Kidney epithelial cell (primary cell): ENCODE measurements around the gene PNMA1. TPM values are rescaled to one million over a fixed set of nuclear protein-coding genes. Genes with fewer than 3 reads are reported as not detected.

Experiments
- DNase-seq: peaks from one replicate; pipeline ENCODE4 v3.0.0-alpha.2; 2010; ENCODE audit warnings: low read depth
- H3K27me3 ChIP-seq: 2 replicates; pipeline ENCODE4 v1.6.0; 2011; ENCODE audit warnings: low read length; ENCODE audit not compliant: control insufficient read depth, insufficient read depth
- H3K36me3 ChIP-seq: 2 replicates; pipeline ENCODE4 v1.5.1; 2011; ENCODE audit warnings: low read length; ENCODE audit not compliant: control insufficient read depth, insufficient read depth
- H3K4me3 ChIP-seq: 2 replicates; pipeline ENCODE4 v1.5.1; 2011; ENCODE audit warnings: low read depth, mild to moderate bottlenecking, control low read depth, low read length
- total RNA-seq: library from RNA; depleted of rRNA; stranded (reverse); fragments of >200 nt; gene quantifications from 2 replicates; pipeline ENCODE4 v1.2.3, GENCODE V29; 2015
- TF ChIP-seq, protein P1 (sequence below): IDR thresholded peaks from 2 replicates; pipeline ENCODE4 v1.5.1; 2011; ENCODE audit warnings: mild to moderate bottlenecking, moderate library complexity, low read length, control low read depth, inconsistent platforms; ENCODE audit not compliant: insufficient read depth, poor library complexity, severe bottlenecking

The PNMA1 gene
- total RNA-seq, 1 donor from 2014 or later, result 31.0 TPM

- Histone ChIP-seq H3K36me3 (peaks cover 4% of the 10 kb centered on the region), H3K4me3 (no peak overlapping the region), H3K27me3 (no peaks in the 10 kb centered on the region)
- DNase-seq, result no peak
- TF ChIP-seq, protein P1, sequence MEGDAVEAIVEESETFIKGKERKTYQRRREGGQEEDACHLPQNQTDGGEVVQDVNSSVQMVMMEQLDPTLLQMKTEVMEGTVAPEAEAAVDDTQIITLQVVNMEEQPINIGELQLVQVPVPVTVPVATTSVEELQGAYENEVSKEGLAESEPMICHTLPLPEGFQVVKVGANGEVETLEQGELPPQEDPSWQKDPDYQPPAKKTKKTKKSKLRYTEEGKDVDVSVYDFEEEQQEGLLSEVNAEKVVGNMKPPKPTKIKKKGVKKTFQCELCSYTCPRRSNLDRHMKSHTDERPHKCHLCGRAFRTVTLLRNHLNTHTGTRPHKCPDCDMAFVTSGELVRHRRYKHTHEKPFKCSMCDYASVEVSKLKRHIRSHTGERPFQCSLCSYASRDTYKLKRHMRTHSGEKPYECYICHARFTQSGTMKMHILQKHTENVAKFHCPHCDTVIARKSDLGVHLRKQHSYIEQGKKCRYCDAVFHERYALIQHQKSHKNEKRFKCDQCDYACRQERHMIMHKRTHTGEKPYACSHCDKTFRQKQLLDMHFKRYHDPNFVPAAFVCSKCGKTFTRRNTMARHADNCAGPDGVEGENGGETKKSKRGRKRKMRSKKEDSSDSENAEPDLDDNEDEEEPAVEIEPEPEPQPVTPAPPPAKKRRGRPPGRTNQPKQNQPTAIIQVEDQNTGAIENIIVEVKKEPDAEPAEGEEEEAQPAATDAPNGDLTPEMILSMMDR, result no peak
These were observed 3.1 kb upstream of the PNMA1 start for GRCh38 chr14:73717266-73717665.

DNA sequence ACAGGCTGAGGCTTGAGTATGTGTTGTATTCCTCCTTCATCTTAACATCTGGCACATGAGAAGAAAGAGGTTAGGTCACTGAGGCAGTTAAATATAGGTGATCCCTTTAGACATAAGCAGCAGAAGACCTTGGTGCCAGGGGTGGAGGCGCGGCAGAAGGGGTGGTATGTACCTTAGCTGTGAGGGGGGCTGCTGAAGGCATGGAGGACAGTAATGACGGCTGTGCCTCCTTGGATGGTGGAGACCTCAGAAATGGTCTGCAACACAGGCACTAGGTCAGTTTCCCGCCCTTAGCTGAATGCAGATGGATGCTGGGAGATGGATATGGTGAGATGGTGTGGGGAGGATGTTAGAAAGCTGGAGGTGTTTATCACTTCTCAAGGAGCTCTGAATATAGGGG lies 1.5 kb upstream of the PNMA1 start:
- no peak overlapping the region for H3K4me3 ChIP-seq
- no peaks in the 10 kb centered on the region for H3K27me3 ChIP-seq
- no peak for DNase-seq
- TF ChIP-seq, protein P1, result no peak
- H3K36me3 ChIP-seq, result peaks cover 4% of the 10 kb centered on the region

DNA sequence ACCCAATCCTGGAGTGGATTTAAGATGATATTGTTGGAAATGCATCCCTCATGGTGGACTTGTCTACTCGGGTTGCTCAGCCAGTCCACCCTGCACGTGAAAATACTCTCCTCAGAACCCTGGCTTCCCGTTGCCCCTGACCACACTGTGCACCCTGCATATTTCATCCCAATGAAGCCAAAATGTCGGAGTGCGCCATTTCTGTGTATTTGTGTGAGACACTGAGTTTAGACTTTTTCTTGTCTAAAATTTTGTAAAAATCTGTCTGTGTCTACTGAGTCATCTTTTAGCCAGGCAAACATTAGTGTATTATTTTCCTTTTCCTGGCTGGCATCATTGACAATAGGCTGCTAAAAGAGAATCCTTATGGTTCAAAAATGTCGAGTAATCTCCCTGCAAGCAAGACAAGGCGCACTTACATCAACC lies 485 bp upstream of the PNMA1 start:
- H3K4me3 ChIP-seq, result peak overlapping the region; percentile 69
- TF ChIP-seq, protein P1, result no peak
- H3K27me3 ChIP-seq, result no peaks in the 10 kb centered on the region

DNA sequence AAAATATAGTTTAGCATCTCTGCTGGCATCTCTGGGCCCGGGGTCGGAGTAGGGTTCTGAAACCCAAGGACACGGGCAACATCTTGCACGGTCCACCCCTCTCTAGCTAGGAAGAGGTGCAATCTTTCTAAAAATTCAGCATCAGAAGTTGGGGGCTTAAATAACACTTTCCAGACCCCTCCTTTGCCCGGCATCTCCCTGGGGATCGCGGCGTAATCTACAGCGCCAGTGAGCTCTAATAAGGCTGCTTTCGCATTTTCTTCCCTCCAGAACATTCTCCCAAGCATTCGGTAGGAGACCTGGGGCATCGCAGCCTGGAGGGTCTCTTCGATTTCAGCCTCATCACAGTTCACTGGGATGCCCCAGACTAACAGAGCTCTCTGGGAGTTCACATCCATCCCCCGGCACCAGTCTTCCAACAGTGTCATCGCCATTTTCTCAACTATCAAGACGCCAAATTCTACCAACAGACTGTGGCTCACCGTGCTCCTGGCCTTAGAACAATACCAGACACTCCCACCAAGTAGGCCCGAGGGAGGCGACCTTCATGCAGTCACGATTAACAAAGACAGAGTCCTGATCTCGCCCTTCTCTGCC lies 880 bp downstream of the PNMA1 start:
- TF ChIP-seq, protein P1, result no peak
- DNase-seq, result no peak
- no peaks in the 10 kb centered on the region for H3K36me3 ChIP-seq
- peak overlapping the region; percentile 69 for H3K4me3 ChIP-seq
- H3K27me3 ChIP-seq, result no peaks in the 10 kb centered on the region

More for the DNA sequence above, 485 bp upstream of the PNMA1 start:
- peaks cover 2% of the 10 kb centered on the region for H3K36me3 ChIP-seq
- DNase-seq, result no peak

DNA sequence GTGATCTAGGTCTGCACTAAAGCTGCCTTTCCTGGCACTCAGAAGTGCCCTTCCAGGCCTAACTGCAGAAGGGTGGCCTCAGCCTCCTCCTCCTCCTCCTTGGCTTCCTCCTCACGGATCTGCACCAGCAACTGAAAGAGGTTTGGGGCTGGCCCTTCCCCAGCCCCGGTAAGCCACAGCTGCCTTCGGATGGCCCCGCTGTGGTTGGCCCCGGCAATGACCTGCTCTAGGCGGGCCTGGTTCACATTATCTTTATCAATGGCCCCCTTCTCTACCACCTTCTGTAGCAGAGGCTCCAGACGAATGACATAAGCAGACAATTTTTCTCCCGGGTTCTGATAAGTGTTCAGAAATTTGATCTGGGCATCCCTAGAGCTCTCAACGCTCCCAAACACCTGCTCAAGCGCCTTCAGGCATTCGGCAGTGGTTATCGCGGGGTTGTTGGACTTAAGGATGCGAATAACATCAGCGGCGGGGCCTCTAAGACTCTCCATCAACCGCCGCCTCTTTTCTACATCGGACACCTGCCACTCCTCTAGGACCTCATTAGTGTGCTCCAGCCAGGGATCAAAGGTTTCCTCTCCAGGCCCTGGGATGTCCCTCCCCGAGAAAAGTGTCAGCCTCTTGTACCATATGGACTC lies 1.5 kb downstream of the PNMA1 start:
- TF ChIP-seq, protein P1, result no peak
- DNase-seq, result no peak
- Histone ChIP-seq H3K36me3 (no peaks in the 10 kb centered on the region), H3K4me3 (peak overlapping the region; percentile 69), H3K27me3 (no peaks in the 10 kb centered on the region)

DNA sequence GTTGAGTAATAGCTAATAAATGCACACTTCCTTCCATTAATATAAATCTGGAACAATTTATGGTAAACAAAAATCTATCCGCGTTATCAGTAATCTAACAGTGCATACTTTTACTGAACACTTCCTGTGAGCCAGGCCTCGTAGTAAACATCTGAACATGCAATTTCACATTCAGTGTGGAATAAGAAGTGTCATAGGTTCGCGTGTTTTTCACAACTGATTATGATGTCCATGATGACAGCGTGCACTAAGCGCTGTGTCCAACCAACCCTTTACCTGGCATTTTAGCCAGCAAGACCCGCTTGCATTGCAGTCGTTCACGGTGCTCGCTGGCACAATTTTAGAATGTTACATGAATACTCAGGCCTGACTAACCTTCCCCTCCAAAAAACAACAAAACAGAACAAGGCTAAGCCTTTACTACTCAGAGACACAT lies 2.1 kb downstream of the PNMA1 start:
- DNase-seq, result no peak
- H3K4me3 ChIP-seq, result peak overlapping the region; percentile 69
- no peaks in the 10 kb centered on the region for H3K27me3 ChIP-seq
- H3K36me3 ChIP-seq, result no peaks in the 10 kb centered on the region
- TF ChIP-seq, protein P1, result no peak
